Trophoblast cell (in vitro differentiated cells and primary cell): ENCODE measurements around the gene MGAT5.
A peak's percentile ranks its signal among the peaks of the same experiment; 100 is the strongest.

Source experiments
- DNase-seq, 2 donors: peaks; one replicate each; pipeline ENCODE4 v3.0.0-alpha.2; 2016
- H2AFZ ChIP-seq: 2 replicates; pipeline ENCODE4 v1.6.1; 2013; ENCODE audit warnings: low read length, moderate library complexity, mild to moderate bottlenecking; ENCODE audit not compliant: insufficient read depth, poor library complexity
- H2AK5ac ChIP-seq: 2 replicates; pipeline ENCODE4 v1.6.1; 2013; ENCODE audit warnings: mild to moderate bottlenecking, low read length
- H2BK120ac ChIP-seq: 2 replicates; pipeline ENCODE4 v1.6.1; 2013; ENCODE audit warnings: low read length, mild to moderate bottlenecking, moderate library complexity; ENCODE audit not compliant: insufficient read depth, poor library complexity
- H2BK12ac ChIP-seq: 2 replicates; pipeline ENCODE4 v1.6.1; 2013; ENCODE audit warnings: mild to moderate bottlenecking, low read length, moderate library complexity
- H2BK5ac ChIP-seq: 2 replicates; pipeline ENCODE4 v1.6.1; 2013; ENCODE audit warnings: low read length, low read depth, moderate library complexity, mild to moderate bottlenecking; ENCODE audit not compliant: poor library complexity
- H3K14ac ChIP-seq: 2 replicates; pipeline ENCODE4 v1.6.1; 2013; ENCODE audit warnings: mild to moderate bottlenecking, low read length
- H3K18ac ChIP-seq: 2 replicates; pipeline ENCODE4 v1.6.1; 2013; ENCODE audit warnings: mild to moderate bottlenecking, low read length
- H3K23ac ChIP-seq: 2 replicates; pipeline ENCODE4 v1.6.1; 2013; ENCODE audit warnings: low read length
- H3K27ac ChIP-seq: 2 replicates; pipeline ENCODE4 v1.5.1; 2013; ENCODE audit warnings: low read depth, mild to moderate bottlenecking, inconsistent platforms, low read length, moderate library complexity
- H3K27me3 ChIP-seq: 2 replicates; pipeline ENCODE4 v1.6.1; 2013; ENCODE audit warnings: inconsistent platforms, mild to moderate bottlenecking, low read length, moderate library complexity; ENCODE audit not compliant: insufficient read depth
- H3K36me3 ChIP-seq, 2 experiments: 1 replicate in 1 of 2; 2 replicates in 1 of 2; pipeline ENCODE4 v1.6.1; 2013; ENCODE audit warnings: low read length in 2 of 2, mild to moderate bottlenecking in 2 of 2, moderate library complexity in 1 of 2; ENCODE audit not compliant: insufficient read depth in 2 of 2, control insufficient read depth in 1 of 2
- H3K4ac ChIP-seq: 2 replicates; pipeline ENCODE4 v1.6.1; 2013; ENCODE audit warnings: low read depth, mild to moderate bottlenecking, low read length, moderate library complexity
- H3K4me1 ChIP-seq, 2 experiments: 1 replicate in 1 of 2; 2 replicates in 1 of 2; pipeline ENCODE4 v1.6.1; 2013; ENCODE audit warnings: low read length in 2 of 2, mild to moderate bottlenecking in 2 of 2, moderate library complexity in 1 of 2; ENCODE audit not compliant: insufficient read depth in 2 of 2, control insufficient read depth in 1 of 2
- H3K4me2 ChIP-seq: 2 replicates; pipeline ENCODE4 v1.6.1; 2013; ENCODE audit warnings: inconsistent platforms, mild to moderate bottlenecking, low read length, moderate library complexity
- H3K4me3 ChIP-seq: 2 replicates; pipeline ENCODE4 v1.5.1; 2013; ENCODE audit warnings: mild to moderate bottlenecking, low read depth, low read length, inconsistent platforms
- H3K79me1 ChIP-seq: one replicate; pipeline ENCODE4 v1.6.1; 2013; ENCODE audit warnings: low read length
- H3K79me2 ChIP-seq: 2 replicates; pipeline ENCODE4 v1.6.1; 2013; ENCODE audit warnings: low read length, mild to moderate bottlenecking; ENCODE audit not compliant: control insufficient read depth, insufficient read depth, poor library complexity
- H3K9ac ChIP-seq: 2 replicates; pipeline ENCODE4 v1.6.1; 2013; ENCODE audit warnings: mild to moderate bottlenecking, low read length
- H3K9me3 ChIP-seq: 2 replicates; pipeline ENCODE4 v1.6.1; 2013; ENCODE audit warnings: low read depth, mild to moderate bottlenecking, control low read depth, inconsistent platforms, low read length; ENCODE audit not compliant: insufficient read depth
- H4K12ac ChIP-seq: 2 replicates; pipeline ENCODE4 v1.6.1; 2013; ENCODE audit warnings: low read depth, mild to moderate bottlenecking, low read length, moderate library complexity
- H4K8ac ChIP-seq: 2 replicates; pipeline ENCODE4 v1.6.1; 2013; ENCODE audit warnings: low read depth, mild to moderate bottlenecking, low read length, moderate library complexity
- H4K91ac ChIP-seq: one replicate; pipeline ENCODE4 v1.6.1; 2013; ENCODE audit warnings: low read depth, mild to moderate bottlenecking, low read length, moderate library complexity
- WGBS: extraction: QIAGEN DNeasy Blood & Tissue Kit; methylation state at CpG from one replicate; pipeline ENCODE4 v1.1.7; 2013; ENCODE audit warnings: missing lambda C conversion rate; ENCODE audit not compliant: insufficient read length, insufficient coverage; ENCODE audit errors: extremely low coverage; 5-methylcytosine and 5-hydroxymethylcytosine counted together

Gene MGAT5

DNA sequence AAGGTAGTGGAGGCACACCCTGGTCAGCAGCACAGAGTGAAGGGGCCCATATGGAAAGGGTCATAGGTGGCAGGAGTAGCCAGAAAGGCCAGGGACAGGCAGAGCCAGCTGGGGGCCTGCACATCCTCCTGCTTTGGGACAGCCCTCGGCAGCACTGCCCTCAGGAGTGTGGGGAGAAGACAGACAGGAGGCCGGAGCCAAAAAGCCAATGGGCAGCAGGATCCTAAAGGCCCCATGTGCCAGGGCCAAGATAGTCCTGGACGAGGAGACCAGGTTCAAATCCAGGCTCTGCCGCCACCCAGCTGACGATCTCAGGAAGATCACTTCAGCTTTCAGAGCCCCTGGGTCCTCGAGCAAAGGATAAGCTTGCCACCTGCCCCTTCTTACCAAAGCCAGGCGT is 244.8 kb downstream of the MGAT5 start:
- peak overlapping the region; percentile 40 for H2AK5ac ChIP-seq
- no peak overlapping the region for H3K18ac ChIP-seq
- no peak overlapping the region for H3K4me2 ChIP-seq
- H2AFZ ChIP-seq, result no peak overlapping the region
- no peak overlapping the region for H3K27ac ChIP-seq
- peaks cover 9 to 10% of the 10 kb centered on the region in 2 experiments for H3K4me1 ChIP-seq
- no peaks in the 10 kb centered on the region for H3K27me3 ChIP-seq
- no peak overlapping the region for H4K8ac ChIP-seq
- no peaks in the 10 kb centered on the region for H3K79me2 ChIP-seq
- DNase-seq, result no peak
- H3K79me1 ChIP-seq, result peaks cover 2% of the 10 kb centered on the region
- H3K4me3 ChIP-seq, result no peak overlapping the region
- H3K14ac ChIP-seq, result peak overlapping the region; percentile 47
- no peak overlapping the region for H2BK120ac ChIP-seq
- no peak overlapping the region for H3K23ac ChIP-seq
- WGBS, result no CpG with 5 or more reads among the region's 7 CpGs
- H2BK12ac ChIP-seq, result peak overlapping the region; percentile 30
- no peak overlapping the region for H3K9ac ChIP-seq
- H4K12ac ChIP-seq, result no peak overlapping the region
- H3K4ac ChIP-seq, result no peak overlapping the region
- no peaks in the 10 kb centered on the region for H3K36me3 ChIP-seq
- H2BK5ac ChIP-seq, result no peak overlapping the region
- no peaks in the 10 kb centered on the region for H3K9me3 ChIP-seq
- H4K91ac ChIP-seq, result no peak overlapping the region

DNA sequence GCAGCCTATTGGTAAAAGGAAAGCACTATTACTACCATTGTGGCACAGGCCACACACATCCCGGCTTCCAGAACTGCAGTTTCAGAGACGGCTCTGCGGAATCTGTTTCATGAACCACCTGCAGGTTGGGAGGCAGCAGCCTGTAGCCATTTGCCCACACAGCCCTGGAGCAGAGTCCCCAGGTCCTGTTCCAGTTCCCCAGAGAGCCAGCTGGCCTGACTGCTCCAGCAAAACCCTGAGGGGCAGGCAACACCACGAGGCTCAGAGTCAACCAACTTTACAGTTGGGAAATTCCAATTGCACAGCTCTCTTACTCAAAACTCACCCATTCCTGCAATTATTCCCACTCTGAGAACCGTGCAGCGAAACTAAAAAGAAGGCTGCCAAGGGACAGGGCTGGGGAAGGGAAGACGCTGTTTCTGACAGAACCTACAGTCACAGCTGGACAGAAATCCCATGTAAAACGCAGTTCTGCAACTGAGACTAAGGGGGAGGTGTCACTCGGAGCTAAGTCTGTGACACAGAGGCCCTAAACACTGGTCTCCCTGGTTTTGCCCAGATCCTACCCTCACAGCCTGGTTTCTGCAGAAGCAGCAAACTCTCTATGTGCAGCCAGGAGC is 245.5 kb downstream of the MGAT5 start:
- Histone ChIP-seq H2AFZ (no peak overlapping the region), H3K36me3 (no peaks in the 10 kb centered on the region), H2BK120ac (no peak overlapping the region), H3K27me3 (no peaks in the 10 kb centered on the region), H3K9ac (no peak overlapping the region), H3K9me3 (no peaks in the 10 kb centered on the region), H4K91ac (no peak overlapping the region), H2AK5ac (no peak overlapping the region), H3K4me2 (no peak overlapping the region), H3K4ac (no peak overlapping the region), H2BK12ac (no peak overlapping the region), H3K79me1 (peaks cover 2% of the 10 kb centered on the region), H4K12ac (no peak overlapping the region), H3K27ac (peak overlapping the region; percentile 7), H3K18ac (no peak overlapping the region), H3K14ac (no peak overlapping the region), H3K4me1 (peaks cover 9 to 10% of the 10 kb centered on the region in 2 experiments), H3K23ac (no peak overlapping the region), H3K4me3 (no peak overlapping the region), H2BK5ac (no peak overlapping the region), H4K8ac (no peak overlapping the region), H3K79me2 (no peaks in the 10 kb centered on the region)
- no CpG with 5 or more reads among the region's 9 CpGs for WGBS
- DNase-seq, result no peak

DNA sequence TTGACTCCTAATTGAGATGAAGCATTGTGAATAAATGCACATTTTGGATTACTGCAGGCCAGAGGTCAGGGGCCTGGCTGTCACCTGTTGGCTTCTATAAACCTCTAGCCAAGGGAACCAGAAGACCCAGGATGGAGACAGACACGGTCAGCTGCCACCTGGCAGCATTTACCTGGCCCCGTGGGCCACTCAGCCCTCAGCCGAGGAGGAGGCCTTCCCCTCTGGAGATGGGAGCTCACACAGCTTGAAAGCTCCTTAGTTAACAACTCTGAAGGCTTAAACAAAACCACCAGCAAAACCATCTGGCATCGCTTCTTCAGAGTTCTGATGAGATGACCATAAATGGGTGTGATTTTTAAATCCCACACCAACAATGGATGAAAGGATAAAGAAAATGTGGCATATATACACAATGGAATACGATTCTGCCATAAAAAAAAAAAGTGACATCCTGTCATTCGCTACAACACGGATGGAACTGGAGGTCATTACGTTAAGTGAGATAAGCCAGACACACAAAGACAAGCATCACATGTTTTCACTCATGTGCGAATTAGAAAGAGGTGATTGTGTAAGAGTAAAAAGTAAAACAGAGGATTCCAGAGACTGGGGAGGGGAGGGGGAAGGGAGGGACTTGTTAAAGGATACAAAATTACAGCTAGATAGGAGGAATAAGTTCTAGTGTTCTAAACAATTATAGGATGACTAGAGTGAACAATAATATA is 246.5 kb downstream of the MGAT5 start:
- Histone ChIP-seq H3K27ac (no peak overlapping the region), H3K4me2 (no peak overlapping the region), H3K79me2 (no peaks in the 10 kb centered on the region), H3K4me3 (no peak overlapping the region), H2BK5ac (no peak overlapping the region), H2BK120ac (no peak overlapping the region), H3K27me3 (no peaks in the 10 kb centered on the region), H2BK12ac (no peak overlapping the region), H3K23ac (no peak overlapping the region), H2AK5ac (no peak overlapping the region), H2AFZ (no peak overlapping the region), H3K18ac (no peak overlapping the region), H3K79me1 (peaks cover 2% of the 10 kb centered on the region), H3K9ac (no peak overlapping the region), H4K12ac (no peak overlapping the region), H3K9me3 (no peaks in the 10 kb centered on the region), H4K91ac (no peak overlapping the region), H4K8ac (no peak overlapping the region), H3K14ac (no peak overlapping the region), H3K4me1 (peaks cover 10 to 16% of the 10 kb centered on the region in 2 experiments), H3K4ac (no peak overlapping the region), H3K36me3 (no peaks in the 10 kb centered on the region)
- WGBS, result no CpG with 5 or more reads among the region's 9 CpGs
- DNase-seq, result no peak

DNA sequence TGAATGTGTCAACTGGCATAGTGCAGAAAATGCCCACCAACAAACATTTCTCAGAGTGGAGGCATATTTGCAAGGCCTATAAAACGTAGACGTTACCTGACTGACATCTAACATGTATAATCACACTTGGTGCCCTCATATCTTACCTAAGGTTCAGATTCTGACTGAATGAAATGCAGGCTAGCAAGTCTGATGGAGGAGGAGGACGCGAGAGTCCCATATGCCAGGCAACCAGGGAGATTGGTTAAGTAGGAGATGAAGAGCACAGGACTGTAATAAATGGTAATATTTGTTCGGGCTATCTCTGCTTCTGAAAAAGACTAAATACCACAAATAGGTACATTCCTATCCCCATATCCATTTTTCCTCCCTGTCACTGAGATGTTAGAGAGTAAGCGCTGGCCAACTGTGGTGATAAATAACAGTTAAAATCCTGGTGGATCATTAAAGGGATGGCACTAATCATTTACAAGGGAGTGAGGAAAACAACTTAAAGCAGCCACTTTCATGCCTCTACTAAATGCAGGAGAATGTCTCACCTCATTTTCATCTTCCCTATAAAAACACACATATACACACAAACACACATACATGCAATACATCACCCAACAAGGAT is 247.7 kb downstream of the MGAT5 start:
- H3K9ac ChIP-seq, result no peak overlapping the region
- H2AK5ac ChIP-seq, result no peak overlapping the region
- no peak overlapping the region for H3K4me3 ChIP-seq
- no peak overlapping the region for H2BK120ac ChIP-seq
- H3K18ac ChIP-seq, result no peak overlapping the region
- no peak overlapping the region for H2BK5ac ChIP-seq
- no peaks in the 10 kb centered on the region for H3K79me2 ChIP-seq
- H4K12ac ChIP-seq, result no peak overlapping the region
- H3K79me1 ChIP-seq, result peaks cover 2% of the 10 kb centered on the region
- H4K8ac ChIP-seq, result no peak overlapping the region
- H4K91ac ChIP-seq, result no peak overlapping the region
- no peaks in the 10 kb centered on the region for H3K9me3 ChIP-seq
- no CpG with 5 or more reads among the region's 6 CpGs for WGBS
- H3K4me1 ChIP-seq, result peaks cover 10 to 16% of the 10 kb centered on the region in 2 experiments
- no peaks in the 10 kb centered on the region for H3K27me3 ChIP-seq
- no peak for DNase-seq
- H3K4ac ChIP-seq, result no peak overlapping the region
- H2AFZ ChIP-seq, result no peak overlapping the region
- H3K27ac ChIP-seq, result no peak overlapping the region
- no peak overlapping the region for H2BK12ac ChIP-seq
- H3K4me2 ChIP-seq, result no peak overlapping the region
- H3K14ac ChIP-seq, result no peak overlapping the region
- no peaks in the 10 kb centered on the region for H3K36me3 ChIP-seq
- H3K23ac ChIP-seq, result no peak overlapping the region
